Spleen (tissue), 7 donors: ENCODE measurements around the gene GPR141.

Source experiments
- POLR2AphosphoS5 ChIP-seq, 3 donors: sonication (generic); formaldehyde crosslinking; IDR thresholded peaks; one replicate each; pipeline ENCODE4 v1.5.1; 2017; ENCODE audit warnings: antibody characterized with exemption in 3 of 3
- TF ChIP-seq, protein P1 (sequence below), 11 experiments: fragments of 200-600 bp in 7 of 11; fragments of 450-650 bp in 4 of 11; sonication (generic) in 4 of 11; IDR thresholded peaks in 8 of 11; conservative IDR thresholded peaks in 3 of 11; 1 replicate in 7 of 11; 2 replicates in 4 of 11; pipeline versions ENCODE4 v1.4.0 to v1.8.0; 2016 to 2021; ENCODE audit warnings: antibody characterized with exemption in 11 of 11, inconsistent platforms in 4 of 11, mild to moderate bottlenecking in 1 of 11
- donor health status: DM: no; HTN: no; CAD: no; lungs with moderate emphysema.
- donor health status: DM: no; HTN: no; CAD: no.
- donor health status: DM: no; HTN: no; CAD: no.

DNA sequence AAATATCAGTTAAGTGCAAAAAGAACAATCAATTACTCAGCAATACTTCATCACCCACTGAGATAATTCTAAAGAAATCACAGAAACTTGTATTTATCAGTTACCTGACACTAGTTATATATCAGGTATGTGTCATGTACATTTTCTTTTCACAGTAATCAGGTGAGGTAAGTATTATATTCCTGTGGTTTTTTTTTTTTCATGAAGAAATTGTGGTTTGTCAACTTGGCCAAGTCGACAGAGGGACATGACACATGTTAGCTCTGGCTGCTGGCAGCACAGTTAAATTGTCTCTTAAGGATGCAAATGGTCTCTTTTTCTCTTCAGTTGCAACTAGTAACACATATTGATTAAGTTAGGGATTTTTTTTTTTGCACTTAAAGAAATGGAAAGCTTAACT lies 13.7 kb upstream of the GPR141 start:
- TF ChIP-seq, protein P1, sequence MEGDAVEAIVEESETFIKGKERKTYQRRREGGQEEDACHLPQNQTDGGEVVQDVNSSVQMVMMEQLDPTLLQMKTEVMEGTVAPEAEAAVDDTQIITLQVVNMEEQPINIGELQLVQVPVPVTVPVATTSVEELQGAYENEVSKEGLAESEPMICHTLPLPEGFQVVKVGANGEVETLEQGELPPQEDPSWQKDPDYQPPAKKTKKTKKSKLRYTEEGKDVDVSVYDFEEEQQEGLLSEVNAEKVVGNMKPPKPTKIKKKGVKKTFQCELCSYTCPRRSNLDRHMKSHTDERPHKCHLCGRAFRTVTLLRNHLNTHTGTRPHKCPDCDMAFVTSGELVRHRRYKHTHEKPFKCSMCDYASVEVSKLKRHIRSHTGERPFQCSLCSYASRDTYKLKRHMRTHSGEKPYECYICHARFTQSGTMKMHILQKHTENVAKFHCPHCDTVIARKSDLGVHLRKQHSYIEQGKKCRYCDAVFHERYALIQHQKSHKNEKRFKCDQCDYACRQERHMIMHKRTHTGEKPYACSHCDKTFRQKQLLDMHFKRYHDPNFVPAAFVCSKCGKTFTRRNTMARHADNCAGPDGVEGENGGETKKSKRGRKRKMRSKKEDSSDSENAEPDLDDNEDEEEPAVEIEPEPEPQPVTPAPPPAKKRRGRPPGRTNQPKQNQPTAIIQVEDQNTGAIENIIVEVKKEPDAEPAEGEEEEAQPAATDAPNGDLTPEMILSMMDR (IDR thresholded peaks at IDR 0.05 in 8 of 11, conservative IDR thresholded peaks at IDR 0.05 in 3 of 11), result no peak
- no peak for TF ChIP-seq POLR2AphosphoS5 (IDR thresholded peaks at IDR 0.05)
